ENCODE measurements around the gene FBN1. TPM values are rescaled to one million over a fixed set of nuclear protein-coding genes. Genes with fewer than 3 reads are reported as not detected.

Gene FBN1
- total and polyA plus RNA-seq, 2 of the 13 experiments (the other 11 are each of a cell fraction or from before 2014, with no cell fraction given) = 1.5 to 3.0 TPM

DNA sequence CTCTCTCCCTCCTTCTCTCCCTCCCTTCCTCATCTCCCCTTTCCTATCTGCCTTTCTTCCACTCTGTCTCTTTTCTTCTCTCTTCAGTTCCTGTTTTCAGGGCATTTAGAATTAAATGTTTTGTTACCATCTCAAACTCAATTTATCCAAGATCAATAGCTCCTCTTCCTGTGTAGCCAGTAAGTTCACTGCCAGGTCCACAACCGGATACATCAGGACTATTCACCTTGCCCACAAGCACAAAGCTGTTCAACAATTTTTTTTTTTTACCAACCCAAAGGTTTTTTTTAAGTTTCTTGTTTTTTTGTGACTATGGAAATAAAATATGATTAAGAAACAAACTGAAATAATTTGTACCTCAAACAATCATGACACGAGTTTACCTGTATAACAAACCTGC is 26.1 kb downstream of the FBN1 start:
- Histone ChIP-seq H3K4me1 (ENCODE audit: insufficient read depth, low read length) (no peaks in the 10 kb centered on the region), H3K27me3 (ENCODE audit: control insufficient read depth in 1 of 2, insufficient read depth in 2 of 2, low read length in 2 of 2) (no peaks in the 10 kb centered on the region), H3K4me2 (ENCODE audit: low read depth, low read length) (no peak overlapping the region), H3K9ac (ENCODE audit: insufficient read depth, low read depth, low read length) (no peak overlapping the region), H4K20me1 (ENCODE audit: insufficient read depth, low read length) (no peaks in the 10 kb centered on the region), H3K36me3 (replicated peaks in 1 of 2; ENCODE audit: control insufficient read depth in 1 of 2, insufficient read depth in 2 of 2, low read length in 2 of 2) (no peaks in the 10 kb centered on the region), H2AFZ (ENCODE audit: low read length) (no peak overlapping the region), H3K27ac (ENCODE audit: extremely low read length, insufficient read depth, low read length) (no peak overlapping the region), H3K79me2 (ENCODE audit: insufficient read depth, low read length) (no peaks in the 10 kb centered on the region), H3K9me3 (ENCODE audit: low read length) (no peaks in the 10 kb centered on the region), H3K4me3 (replicated peaks in 1 of 3; ENCODE audit: insufficient read depth in 1 of 3, low read depth in 2 of 3, low read length in 3 of 3) (no peak overlapping the region)
- intact Hi-C loops (cut with micrococcal nuclease; ENCODE audit: unreplicated experiment) = no loop called here
- in situ Hi-C loops (cut with HindIII; ENCODE audit: extremely low pct_ligation_motif_present, low pct_unique_long_range_greater_than_20kb) = no loop called here
- POLR2A ChIA-PET = no interaction called here
- BruUV-seq (replicated peaks) = no TSS peak
- WGBS (ENCODE audit: low lambda C conversion rate) = 41% methylated on average over 2 of the region's 2 CpGs
- ATAC-seq (no peak), DNase-seq (ENCODE audit: low spot score) (no peak), FAIRE-seq (no peak)
- CTCF ChIA-PET (ENCODE audit: low intra/inter-chr PET ratio, low total read pairs) = no interaction called here
- TF ChIP-seq ZNF558 (CRISPR knock-in tag; IDR thresholded peaks at IDR 0.05; ENCODE audit: borderline replicate concordance) (no peak), BRCA1 (CRISPR knock-in tag; IDR thresholded peaks at IDR 0.05) (no peak), PLRG1 (conservative IDR thresholded peaks at IDR 0.05) (no peak), HBP1 (CRISPR knock-in tag; IDR thresholded peaks at IDR 0.05; ENCODE audit: low read depth) (no peak), ZNF670 (CRISPR knock-in tag; IDR thresholded peaks at IDR 0.05; ENCODE audit: borderline replicate concordance) (no peak), ZMAT5 (CRISPR knock-in tag; IDR thresholded peaks at IDR 0.05; ENCODE audit: borderline replicate concordance, low read depth) (no peak), ATF5 (CRISPR knock-in tag; IDR thresholded peaks at IDR 0.05; ENCODE audit: low read depth) (no peak), REPIN1 (CRISPR knock-in tag; IDR thresholded peaks at IDR 0.05; ENCODE audit: borderline replicate concordance, low read depth) (no peak), CCDC6 (CRISPR knock-in tag; IDR thresholded peaks at IDR 0.05) (no peak), ZNF496 (CRISPR knock-in tag; IDR thresholded peaks at IDR 0.05; ENCODE audit: insufficient replicate concordance) (no peak), MIER3 (CRISPR knock-in tag; IDR thresholded peaks at IDR 0.05; ENCODE audit: borderline replicate concordance) (no peak), ZNF589 (CRISPR knock-in tag; conservative IDR thresholded peaks at IDR 0.05) (no peak), HMGXB4 (CRISPR knock-in tag; IDR thresholded peaks at IDR 0.05; ENCODE audit: borderline replicate concordance in 1 of 2, low read depth in 1 of 2) (no peak), MEIS2 (CRISPR knock-in tag; IDR thresholded peaks at IDR 0.05) (no peak), ZNF446 (CRISPR knock-in tag; IDR thresholded peaks at IDR 0.05) (no peak)
